Myocyte (in vitro differentiated cells): ENCODE data around the gene ACOT7. TPM values are rescaled to one million over a fixed set of nuclear protein-coding genes. Genes with fewer than 3 reads are reported as not detected.

ENCODE experiments used
- DNase-seq: peaks from one replicate; pipeline ENCODE4 v3.0.0-alpha.2; 2012; ENCODE audit warnings: low read depth
- total RNA-seq: library from RNA; depleted of rRNA; stranded (reverse); fragments of >200 nt; gene quantifications from 2 replicates; pipeline ENCODE4 v1.2.3, GENCODE V29; 2014

The ACOT7 gene
- total RNA-seq, 1 donor from 2014 or later, result 18.7 TPM

DNA sequence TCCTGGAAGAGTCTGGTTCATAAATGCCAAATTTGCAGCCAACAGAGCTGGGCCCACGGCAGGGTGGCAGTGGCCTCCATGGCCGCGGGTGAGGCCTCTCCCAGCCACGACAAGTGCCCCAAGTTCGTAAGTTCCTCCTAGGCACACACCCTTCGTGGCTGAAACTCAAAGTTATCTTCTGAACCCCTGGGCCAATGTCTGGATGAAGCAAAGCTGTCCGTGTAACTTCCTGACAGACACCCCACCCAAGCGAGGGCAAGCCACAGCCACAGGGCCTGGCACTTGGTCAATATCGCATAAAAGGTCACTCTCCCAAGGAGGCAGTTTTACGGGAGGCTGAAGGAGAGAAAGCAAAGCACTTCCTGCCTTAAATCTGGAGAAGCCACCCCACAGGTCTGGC lies 104.9 kb downstream of the ACOT7 start:
- no peak for DNase-seq

DNA sequence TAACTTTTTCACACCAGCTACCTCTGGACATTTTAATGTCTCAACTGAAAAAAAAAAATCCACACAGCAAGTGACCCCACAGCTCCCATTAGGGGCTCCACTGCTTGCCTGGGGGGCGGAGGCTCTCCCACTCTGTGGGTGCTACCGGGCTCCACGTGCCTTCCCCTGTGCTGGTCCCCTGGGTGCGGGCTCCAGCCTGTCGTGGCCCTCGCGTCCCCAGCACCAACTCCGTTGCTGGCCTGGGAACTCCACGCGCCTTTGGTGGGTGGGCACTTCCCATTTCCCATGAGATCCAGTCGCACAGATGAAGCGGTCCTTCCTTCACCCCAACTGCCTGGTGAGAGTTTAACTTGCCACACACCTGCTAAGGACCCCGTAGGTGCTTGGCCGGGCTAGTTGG lies 105.5 kb downstream of the ACOT7 start:
- DNase-seq, result no peak

GRCh38 chr1:6287431-6287886 lies 106.1 kb downstream of the ACOT7 start:
- DNase-seq, result no peak

DNA sequence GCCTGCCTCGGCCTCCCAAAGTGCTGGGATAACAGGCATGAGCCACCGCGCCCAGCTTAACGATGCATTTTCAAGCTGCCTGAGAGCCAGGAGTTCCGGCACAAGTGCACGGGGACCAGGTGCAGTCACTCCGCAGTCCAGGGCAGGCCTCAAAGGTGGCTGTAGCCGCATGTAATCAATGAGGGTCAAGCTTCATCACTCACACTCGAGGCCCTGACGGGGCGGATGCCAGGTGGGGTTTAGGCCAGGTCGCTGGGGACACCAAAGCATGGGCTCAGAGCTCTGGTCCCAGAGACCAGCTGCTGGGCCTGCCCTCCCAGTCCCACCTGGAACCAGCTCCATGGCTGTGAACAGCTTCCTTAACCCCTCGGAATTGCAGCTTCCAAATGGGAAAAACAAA lies 106.5 kb downstream of the ACOT7 start:
- DNase-seq, result no peak

DNA sequence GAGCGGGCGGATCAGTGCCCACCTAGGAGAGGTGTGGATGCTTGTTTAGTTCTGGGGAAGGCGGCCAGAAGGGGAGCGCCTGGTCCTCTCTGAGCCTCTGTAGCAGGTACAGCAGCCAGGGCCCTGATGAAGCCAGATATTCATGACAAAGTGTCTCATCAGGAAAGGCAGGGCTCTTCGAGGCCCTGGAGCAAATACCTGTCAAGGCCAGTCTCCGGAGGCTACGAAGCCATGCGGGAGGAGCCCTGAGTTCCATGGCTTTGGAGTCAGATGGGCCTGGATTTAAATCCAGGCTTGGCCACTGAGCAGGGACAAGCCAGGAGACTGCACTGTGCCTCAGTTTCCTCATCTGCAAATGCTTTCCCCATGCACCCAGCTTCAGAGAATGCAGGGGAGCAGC lies 107.3 kb downstream of the ACOT7 start:
- no peak for DNase-seq

- DNase-seq, result no peak
These were observed 108.2 kb downstream of the ACOT7 start for GRCh38 chr1:6285336-6285735.

- no peak for DNase-seq
These were observed 110.8 kb downstream of the ACOT7 start for GRCh38 chr1:6282577-6283270.

DNA sequence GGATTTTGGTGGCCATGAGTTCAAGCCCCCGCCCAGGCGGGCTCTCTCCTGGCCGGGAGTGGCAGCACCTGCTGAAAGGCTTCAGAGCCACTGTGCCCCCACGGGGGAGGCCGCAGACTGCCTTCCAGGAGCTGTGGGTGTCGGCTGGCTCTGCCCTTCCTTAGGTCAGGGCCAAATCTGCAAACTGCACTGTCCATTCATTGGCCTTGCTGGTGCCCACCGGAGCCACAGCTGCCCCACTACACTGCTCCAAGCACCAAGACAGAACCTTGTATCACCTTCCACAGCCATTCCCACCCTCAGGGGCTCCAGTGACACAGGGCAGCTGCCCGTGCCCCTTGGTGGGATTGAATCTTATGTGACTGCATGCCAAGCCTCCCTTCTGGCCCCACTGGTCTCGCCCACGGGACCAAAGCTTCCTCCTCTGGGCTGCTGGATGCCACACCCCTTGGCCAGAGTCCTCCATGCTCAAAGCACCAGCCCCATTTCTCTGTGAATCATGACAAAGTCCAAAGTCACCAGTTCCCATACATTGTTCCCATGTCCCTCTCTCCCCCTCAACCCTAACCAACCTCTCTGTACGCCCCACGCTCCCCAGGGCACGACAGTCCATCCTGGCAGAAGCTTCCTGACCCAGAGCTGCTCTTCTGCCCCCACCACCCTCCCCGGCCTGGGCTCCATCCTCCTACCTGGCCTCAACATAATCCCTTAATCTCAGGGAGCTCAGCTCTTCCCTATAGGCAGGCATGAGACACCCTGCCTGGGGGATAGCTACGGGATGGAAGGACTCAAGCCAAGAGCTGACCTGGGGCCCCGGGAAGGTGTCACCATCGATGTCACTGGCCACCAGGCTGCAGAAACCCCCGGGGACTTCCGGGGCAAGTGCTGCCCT lies 111.8 kb downstream of the ACOT7 start:
- DNase-seq, result peak; percentile 91

DNA sequence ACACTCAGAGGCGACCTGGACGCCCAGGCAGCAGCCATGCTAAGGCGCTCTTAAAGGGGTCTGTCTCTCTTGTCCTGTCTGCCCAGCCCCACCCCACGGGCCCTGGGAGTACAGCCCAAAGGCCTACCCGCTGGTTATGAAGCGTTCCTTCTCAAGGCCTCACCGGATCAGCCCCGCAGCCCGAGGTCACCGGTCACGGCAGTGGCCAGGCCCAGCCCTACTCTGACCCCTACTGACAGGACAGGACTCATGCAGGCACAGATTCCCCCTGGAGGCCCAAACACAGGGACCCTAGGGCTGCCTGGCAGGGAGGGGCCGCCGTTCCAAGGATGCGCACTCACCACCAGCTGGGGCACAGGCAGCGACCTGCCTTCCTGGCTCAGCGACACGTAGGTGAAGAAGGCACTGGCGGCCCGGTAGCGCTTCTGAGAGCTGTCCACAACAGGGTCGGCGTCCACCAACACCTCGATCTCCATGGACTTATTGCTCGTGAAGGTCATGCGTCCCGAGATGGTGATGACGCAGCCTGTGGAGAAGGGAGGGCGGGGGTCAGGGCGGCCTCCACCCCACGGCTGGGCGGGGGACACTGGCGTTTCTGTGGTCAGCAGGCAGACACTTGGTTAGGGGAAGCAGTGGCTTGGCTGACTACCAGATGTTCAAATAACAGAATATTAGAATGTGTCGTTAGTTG lies 112.7 kb downstream of the ACOT7 start:
- peak; percentile 82 for DNase-seq

GRCh38 chr1:6279613-6280383 lies 113.8 kb downstream of the ACOT7 start:
- no peak for DNase-seq

DNA sequence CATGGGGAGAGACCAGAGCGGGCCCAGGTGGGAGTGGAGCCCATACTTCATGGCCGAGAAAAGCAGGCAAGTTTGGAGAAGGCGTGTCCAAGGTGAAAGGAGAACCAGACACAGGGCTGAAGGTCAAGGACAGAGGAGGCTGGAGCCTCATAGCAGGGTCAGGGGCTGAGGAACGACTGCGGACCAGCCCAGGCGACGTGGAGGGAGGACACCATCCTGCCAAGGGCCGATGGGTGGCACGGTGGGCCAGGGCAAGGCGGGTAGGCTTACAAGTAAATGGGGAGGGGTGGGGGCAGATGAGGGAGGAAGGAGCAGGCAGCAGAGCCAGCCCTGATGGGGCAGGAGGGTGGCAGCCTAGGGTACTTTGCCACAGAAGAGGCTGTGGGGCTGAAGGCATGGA lies 114.5 kb downstream of the ACOT7 start:
- no peak for DNase-seq

- DNase-seq, result no peak
These were observed 115.3 kb downstream of the ACOT7 start for GRCh38 chr1:6278263-6278662.

GRCh38 chr1:6276811-6277555 lies 116.6 kb downstream of the ACOT7 start:
- DNase-seq, result no peak

GRCh38 chr1:6275826-6276782 lies 117.5 kb downstream of the ACOT7 start:
- DNase-seq, result peak; percentile 95

- no peak for DNase-seq
These were observed 118.9 kb downstream of the ACOT7 start for GRCh38 chr1:6274622-6275139.

GRCh38 chr1:6274102-6274501 lies 119.5 kb downstream of the ACOT7 start:
- no peak for DNase-seq

DNA sequence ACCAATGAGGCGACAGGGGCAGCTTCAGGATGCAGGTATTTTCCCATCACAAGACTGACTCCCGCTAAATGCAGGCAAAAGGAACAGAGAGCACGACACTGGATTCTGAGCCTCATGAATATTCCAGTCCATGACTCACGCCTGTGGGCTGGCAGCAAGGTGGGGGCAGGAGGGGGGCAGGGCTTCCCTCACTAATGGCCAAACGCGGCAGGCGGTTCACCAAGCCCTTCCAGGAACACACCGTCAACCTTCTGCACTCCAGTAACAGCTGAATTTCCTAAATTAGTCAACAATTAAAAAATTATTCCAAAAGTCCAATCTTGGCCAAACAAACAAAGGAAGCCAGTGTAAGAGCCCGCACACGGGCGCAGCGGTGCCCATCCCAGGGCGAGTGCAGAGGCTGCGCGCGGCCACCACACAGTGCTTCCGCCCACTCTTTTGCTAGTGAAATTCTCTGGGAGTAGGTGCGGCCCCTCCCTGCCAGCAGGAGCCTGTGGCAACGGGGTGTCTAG lies 120.1 kb downstream of the ACOT7 start:
- DNase-seq, result peak; percentile 77

DNA sequence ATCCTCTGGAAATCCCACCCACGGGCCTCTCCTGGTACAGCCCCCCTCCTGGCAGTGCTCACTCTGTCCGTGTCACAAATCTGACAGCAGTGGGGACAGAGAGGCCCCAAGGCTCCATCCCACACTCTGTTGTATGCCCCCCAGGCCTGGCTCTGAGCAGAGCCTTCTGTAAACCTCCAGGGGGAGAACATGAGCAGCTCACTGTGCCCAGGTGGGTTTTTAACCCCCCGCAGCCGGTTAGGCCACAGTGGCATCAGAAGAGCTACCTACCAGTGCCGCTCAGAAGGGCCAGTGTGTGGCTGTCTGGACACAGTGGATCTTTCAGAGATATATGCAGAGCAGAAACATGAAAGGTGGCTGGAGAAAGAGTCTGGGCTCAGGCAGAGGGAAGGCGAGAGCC lies 120.7 kb downstream of the ACOT7 start:
- DNase-seq, result no peak

DNA sequence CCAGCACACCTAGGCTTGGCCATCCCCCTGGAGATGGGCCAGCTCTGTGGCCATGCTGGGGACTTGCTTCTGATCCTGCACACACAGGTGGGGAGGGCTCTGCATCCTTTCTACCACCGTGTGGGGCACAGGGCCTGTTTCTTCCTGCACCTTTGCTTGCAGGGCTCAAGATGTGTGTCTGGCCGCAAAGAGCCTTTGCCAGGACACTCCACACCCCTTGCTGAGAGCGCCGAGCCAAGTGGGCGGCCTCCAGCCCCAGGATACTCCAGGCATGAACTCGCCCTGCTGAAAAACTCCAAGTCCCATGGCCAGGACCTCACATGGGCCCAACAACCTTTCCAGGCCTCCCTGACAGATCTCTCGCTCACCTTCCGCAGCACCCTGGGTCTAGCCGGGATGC lies 121.1 kb downstream of the ACOT7 start:
- DNase-seq, result no peak
